ENCODE measurements around the gene C9orf85. TPM values are rescaled to one million over a fixed set of nuclear protein-coding genes. Genes with fewer than 3 reads are reported as not detected.
"Not testable (repeated sequence)": the region's sequence is repeated elsewhere in the genome, so short reads cannot be mapped to it uniquely, and the experiment has no call there.

Gene C9orf85
- total and polyA plus RNA-seq, 8 donors = 8.3 to 20.8 (median 18.2) TPM

DNA sequence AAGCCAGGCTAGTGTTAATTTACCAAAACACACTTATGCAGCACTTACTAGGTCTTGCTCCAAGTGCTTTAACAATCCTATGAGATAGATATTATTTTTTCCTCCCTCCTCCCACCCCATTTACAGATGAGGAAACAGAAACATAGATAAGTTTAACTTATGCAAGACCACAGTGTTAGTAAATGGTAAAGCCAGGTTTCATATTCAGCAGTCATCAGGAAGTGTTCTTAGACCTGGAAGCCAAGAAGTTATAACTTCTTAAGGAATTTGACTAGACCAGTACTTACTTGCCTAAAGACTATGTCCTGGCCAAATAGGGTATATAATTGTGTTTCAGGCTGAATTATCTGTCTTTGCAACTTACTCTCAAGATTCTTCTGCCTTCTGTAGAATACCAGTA is 16.3 kb upstream of the C9orf85 start:
- Histone ChIP-seq H3K4me1 (peaks cover 0 to 52% of the 10 kb centered on the region in 2 donors), H3K27ac (no peak overlapping the region), H3K27me3 (no peaks in the 10 kb centered on the region), H3K36me3 (no peaks in the 10 kb centered on the region), H3K4me3 (no peak overlapping the region), H3K9me3 (no peaks in the 10 kb centered on the region)
- intact Hi-C loops (cut with DNase I) = no loop called here
- ATAC-seq (peak; percentile 41), DNase-seq (no peak)
- TF ChIP-seq, protein P1, sequence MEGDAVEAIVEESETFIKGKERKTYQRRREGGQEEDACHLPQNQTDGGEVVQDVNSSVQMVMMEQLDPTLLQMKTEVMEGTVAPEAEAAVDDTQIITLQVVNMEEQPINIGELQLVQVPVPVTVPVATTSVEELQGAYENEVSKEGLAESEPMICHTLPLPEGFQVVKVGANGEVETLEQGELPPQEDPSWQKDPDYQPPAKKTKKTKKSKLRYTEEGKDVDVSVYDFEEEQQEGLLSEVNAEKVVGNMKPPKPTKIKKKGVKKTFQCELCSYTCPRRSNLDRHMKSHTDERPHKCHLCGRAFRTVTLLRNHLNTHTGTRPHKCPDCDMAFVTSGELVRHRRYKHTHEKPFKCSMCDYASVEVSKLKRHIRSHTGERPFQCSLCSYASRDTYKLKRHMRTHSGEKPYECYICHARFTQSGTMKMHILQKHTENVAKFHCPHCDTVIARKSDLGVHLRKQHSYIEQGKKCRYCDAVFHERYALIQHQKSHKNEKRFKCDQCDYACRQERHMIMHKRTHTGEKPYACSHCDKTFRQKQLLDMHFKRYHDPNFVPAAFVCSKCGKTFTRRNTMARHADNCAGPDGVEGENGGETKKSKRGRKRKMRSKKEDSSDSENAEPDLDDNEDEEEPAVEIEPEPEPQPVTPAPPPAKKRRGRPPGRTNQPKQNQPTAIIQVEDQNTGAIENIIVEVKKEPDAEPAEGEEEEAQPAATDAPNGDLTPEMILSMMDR (IDR thresholded peaks at IDR 0.05) = no peak

GRCh38 chr9:71895955-71896354 is 15.5 kb upstream of the C9orf85 start:
- TF ChIP-seq, protein P1 (IDR thresholded peaks at IDR 0.05) = no peak
- no peak overlapping the region for H3K4me3 ChIP-seq
- no peak for DNase-seq
- H3K27ac ChIP-seq = no peak overlapping the region
- no peak for ATAC-seq
- no peaks in the 10 kb centered on the region for H3K36me3 ChIP-seq
- peaks cover 0 to 46% of the 10 kb centered on the region in 2 donors for H3K4me1 ChIP-seq
- no peaks in the 10 kb centered on the region for H3K9me3 ChIP-seq
- H3K27me3 ChIP-seq = no peaks in the 10 kb centered on the region
- intact Hi-C loops (cut with DNase I) = no loop called here

DNA sequence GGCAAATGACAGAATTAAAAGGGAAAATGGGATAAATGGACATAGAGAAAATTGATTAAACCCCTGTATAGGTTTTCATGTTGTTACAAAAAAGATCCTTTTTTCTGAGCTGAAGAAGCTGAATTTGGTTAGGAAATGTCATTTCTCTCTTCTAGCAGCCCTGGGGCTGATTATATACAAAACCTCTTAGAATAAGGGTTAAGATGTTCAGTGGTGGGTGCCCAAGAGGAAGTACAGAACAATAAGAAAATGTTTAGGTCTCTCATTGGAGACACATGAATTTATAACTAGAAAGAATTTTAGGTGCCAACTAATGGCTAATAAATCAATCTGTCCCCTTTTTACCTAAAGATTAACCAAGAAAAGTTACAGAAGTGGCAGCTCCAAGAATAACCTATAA is 14.7 kb upstream of the C9orf85 start:
- H3K27ac ChIP-seq = no peak overlapping the region
- H3K9me3 ChIP-seq = no peaks in the 10 kb centered on the region
- H3K4me1 ChIP-seq = peaks cover 0 to 47% of the 10 kb centered on the region in 2 donors
- no peaks in the 10 kb centered on the region for H3K36me3 ChIP-seq
- H3K27me3 ChIP-seq = no peaks in the 10 kb centered on the region
- ATAC-seq (no peak), DNase-seq (no peak)
- intact Hi-C loops (cut with DNase I) = no loop called here
- TF ChIP-seq, protein P1 (IDR thresholded peaks at IDR 0.05) = no peak
- H3K4me3 ChIP-seq = no peak overlapping the region

DNA sequence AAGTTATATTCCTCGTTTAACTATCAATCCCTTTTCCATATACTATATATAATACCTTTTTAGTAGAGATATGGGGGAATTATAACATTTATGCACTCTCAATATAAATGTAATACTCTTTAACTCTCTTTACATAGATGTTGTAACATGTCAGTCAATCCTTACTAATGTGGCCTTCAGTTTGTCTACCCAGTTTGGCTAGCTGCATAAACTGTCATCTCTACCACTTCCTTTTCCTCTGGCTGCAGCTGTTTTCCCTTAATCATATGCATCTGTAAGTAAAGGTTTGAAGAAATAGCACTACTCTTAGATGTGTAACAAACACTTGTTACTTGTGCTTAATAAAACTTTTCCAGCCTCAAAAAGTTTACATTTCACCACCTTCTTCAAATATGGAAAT is 13.9 kb upstream of the C9orf85 start:
- no peaks in the 10 kb centered on the region for H3K36me3 ChIP-seq
- intact Hi-C loops (cut with DNase I) = no loop called here

GRCh38 chr9:71898756-71899155 is 12.7 kb upstream of the C9orf85 start:
- ATAC-seq; H3K27me3 ChIP-seq; intact Hi-C loops (cut with DNase I); H3K4me3 ChIP-seq; H3K27ac ChIP-seq; DNase-seq; H3K9me3 ChIP-seq; H3K36me3 ChIP-seq: not testable (repeated sequence)
- peaks cover 0 to 54% of the 10 kb centered on the region in 2 donors for H3K4me1 ChIP-seq

More for the DNA sequence above, 13.9 kb upstream of the C9orf85 start:
- Histone ChIP-seq H3K27me3 (no peaks in the 10 kb centered on the region), H3K4me3 (no peak overlapping the region), H3K27ac (no peak overlapping the region), H3K9me3 (no peaks in the 10 kb centered on the region), H3K4me1 (peaks cover 0 to 51% of the 10 kb centered on the region in 2 donors)
- TF ChIP-seq, protein P1 (IDR thresholded peaks at IDR 0.05) = no peak
- ATAC-seq = no peak
- no peak for DNase-seq
